Measurements from ENCODE around the gene GTF2IRD1.

- TF ChIP-seq CTCF (IDR thresholded peaks at IDR 0.05), result no peak
- no peak for TF ChIP-seq EP300 (IDR thresholded peaks at IDR 0.05)
These were observed 567 bp downstream of the GTF2IRD1 start for GRCh38 chr7:74454021-74454924.
